Measurements from ENCODE around the gene VPS33B.
A peak's percentile ranks its signal among the peaks of the same experiment; 100 is the strongest.

VPS33B gene

GRCh38 chr15:90987561-90988141 is 34.7 kb downstream of the VPS33B start:
- peak overlapping the region in 3 of 21 experiments; percentile 27 to 47 (median 27) for H3K27ac ChIP-seq
- no peak overlapping the region for H3K4me3 ChIP-seq

DNA sequence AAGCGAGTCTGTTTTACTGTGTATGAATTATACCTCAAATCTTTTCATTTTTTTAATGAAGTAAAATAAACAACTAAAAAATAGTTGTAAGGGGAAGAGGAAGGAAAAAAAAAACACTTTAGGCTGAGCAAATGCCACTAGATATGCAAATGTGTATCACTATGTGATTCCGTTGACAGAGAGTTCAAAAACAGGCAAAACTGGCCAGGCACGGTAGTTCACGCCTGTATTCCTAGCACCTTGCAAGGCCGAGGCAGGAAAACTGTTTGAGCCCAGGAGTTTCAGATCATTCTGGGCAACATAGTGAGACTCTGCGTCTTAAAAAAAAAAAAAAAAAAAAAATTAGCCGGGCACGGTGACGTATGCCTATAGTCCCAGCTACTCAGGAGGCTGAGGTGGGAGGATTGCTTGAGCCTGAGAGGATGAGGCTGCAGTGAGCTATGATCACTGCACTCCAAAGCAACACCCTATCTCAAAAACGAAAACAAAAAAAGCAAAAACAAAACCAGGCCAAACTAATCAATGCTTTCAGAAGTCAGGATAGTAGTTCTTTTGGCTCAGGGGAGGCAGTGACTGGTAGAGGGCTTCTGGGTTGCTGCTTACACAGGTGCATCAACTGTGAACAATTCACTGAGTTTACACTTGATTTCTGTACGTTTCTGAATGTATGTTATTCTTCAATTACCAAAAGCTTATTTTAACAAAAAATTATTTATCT is 35.4 kb downstream of the VPS33B start:
- Histone ChIP-seq H3K4me3 (no peak overlapping the region), H3K27ac (peak overlapping the region in 2 of 21 experiments; percentile 27 to 47)

DNA sequence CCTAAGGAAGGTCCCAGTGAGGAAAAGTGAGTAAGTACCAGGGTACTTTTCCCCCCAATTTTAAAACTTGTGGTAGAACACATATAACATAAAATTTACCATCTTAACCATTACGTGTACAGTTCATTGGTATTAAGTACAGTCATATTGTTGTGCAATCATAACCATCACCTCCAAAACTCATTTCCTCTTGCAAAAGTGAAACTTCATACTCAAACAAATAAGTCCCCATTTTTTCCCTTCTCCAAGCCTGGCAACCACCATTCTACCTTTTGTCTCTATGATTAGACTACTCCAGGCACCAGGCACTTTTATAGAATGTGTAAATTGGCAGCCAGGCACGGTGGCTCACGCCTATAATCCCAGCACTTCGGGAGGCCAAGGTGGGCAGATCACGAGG is 40.3 kb downstream of the VPS33B start:
- H3K27ac ChIP-seq: no peak overlapping the region

GRCh38 chr15:90981681-90982080 is 40.7 kb downstream of the VPS33B start:
- H3K27ac ChIP-seq: no peak overlapping the region

More for the DNA sequence above, 40.3 kb downstream of the VPS33B start:
- no peak overlapping the region for H3K4me3 ChIP-seq

GRCh38 chr15:90979582-90979981 is 42.8 kb downstream of the VPS33B start:
- H3K27ac ChIP-seq: no peak overlapping the region
- no peak overlapping the region for H3K4me3 ChIP-seq

More at GRCh38 chr15:90981681-90982080, 40.7 kb downstream of the VPS33B start:
- no peak overlapping the region for H3K4me3 ChIP-seq

DNA sequence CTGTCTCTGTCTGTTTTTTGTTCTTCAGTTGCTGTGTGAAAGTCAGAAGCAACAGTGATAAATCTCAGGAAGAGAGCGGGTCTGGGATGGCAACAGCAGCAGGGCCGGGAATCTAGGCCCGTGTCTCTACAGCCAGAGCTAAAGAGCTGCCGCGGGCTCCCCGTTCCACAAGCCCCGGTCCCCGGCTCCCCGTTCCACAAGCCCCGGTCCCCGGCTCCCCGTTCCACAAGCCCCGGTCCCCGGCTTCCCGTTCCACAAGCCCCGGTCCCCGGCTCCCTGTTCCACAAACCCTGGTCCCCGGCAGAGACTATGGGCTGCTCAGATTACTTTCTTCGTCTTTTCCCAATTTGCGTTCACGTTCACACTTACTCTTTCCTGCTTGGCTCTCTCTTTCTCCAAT is 48.2 kb downstream of the VPS33B start:
- no peak overlapping the region for H3K4me3 ChIP-seq
- no peak overlapping the region for H3K27ac ChIP-seq

DNA sequence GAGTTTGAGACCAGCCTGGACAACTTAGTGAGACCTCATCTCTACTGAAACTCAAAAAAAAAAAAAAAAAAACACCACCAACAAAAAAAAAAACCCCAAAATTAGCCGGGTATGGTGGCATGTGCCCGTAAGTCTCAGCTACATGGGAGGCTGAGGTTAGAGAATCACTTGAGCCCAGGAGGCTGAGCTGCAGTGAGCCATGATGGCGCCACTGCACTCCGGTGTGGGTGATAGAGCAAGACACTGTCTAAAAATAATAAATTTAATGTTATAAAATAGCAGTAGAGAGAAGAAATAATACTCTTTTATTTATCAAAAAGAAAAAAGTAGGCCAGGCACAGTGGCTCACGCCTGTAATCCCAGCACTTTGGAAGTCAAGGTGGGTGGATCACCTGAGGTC is 50.3 kb downstream of the VPS33B start:
- Histone ChIP-seq H3K4me3 (no peak overlapping the region), H3K27ac (no peak overlapping the region)

DNA sequence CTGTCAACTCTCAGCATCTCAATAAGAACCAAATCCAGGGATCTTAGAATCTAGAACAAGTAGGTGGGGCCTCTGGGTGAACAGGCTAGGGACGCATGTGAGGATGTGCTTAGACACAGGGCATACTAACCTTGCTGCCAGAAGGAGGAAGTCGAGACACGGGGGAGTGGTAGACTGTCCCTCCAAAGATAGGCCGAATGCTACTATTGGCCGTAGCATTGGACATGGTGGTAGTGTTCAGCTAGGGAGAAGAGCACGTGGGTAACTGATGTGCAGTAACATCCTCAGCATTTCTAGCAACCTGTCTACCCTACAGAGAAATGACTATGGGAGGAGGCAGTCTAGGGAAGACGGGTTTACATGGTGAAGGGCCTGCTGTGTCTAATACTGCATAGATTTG is 52.1 kb downstream of the VPS33B start:
- Histone ChIP-seq H3K4me3 (no peak overlapping the region), H3K27ac (no peak overlapping the region)

DNA sequence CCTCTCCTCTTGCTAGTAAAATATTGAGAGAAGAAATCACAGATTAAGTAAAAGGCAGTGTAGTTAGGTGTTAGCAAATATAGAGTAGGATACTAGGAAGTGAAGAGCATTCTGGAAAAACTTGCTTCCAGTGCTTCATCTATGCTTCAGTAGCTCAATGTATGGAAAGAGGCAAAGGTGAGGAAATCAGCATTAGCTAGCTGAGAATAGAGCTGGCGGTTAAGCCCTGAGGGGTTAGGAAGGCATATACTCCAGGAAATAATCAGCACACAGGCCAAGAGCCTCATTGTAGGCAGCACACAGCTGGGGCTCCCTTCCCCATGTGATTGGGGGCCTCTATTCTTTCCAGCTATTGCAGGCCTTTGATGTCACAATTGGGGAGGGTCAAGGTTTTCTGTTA is 54.0 kb downstream of the VPS33B start:
- Histone ChIP-seq H3K27ac (peak overlapping the region in 10 of 21 experiments; percentile 5 to 74 (median 42)), H3K4me3 (no peak overlapping the region)

- H3K4me3 ChIP-seq: no peak overlapping the region
- H3K27ac ChIP-seq: peak overlapping the region in 10 of 21 experiments; percentile 17 to 75 (median 50)
Observed at GRCh38 chr15:90967206-90967605, 55.2 kb downstream of the VPS33B start.

GRCh38 chr15:90966262-90966661 is 56.1 kb downstream of the VPS33B start:
- H3K27ac ChIP-seq: peak overlapping the region in 10 of 21 experiments; percentile 12 to 75 (median 34)
- no peak overlapping the region for H3K4me3 ChIP-seq

DNA sequence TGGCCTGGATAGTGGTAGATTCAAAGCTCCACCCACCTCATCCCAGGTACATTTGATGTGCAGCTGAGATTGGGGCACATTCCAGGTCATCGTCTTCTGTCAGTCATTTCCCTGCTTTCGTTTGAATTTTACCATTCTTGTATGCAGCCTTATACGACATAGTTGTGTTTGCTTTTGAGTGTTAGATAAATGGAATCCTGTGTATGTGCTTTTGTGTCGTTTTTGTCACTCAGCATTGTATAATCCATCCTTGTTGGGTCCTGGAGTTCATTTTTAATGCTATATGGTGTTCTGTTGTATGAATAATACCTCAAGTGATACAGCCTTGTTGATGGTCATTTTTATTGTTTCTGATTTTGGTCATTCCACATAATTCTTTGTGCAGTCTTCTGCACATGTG is 60.4 kb downstream of the VPS33B start:
- Histone ChIP-seq H3K27ac (no peak overlapping the region), H3K4me3 (no peak overlapping the region)

GRCh38 chr15:90960298-90961091 is 61.9 kb downstream of the VPS33B start:
- Histone ChIP-seq H3K27ac (peak overlapping the region in 2 of 21 experiments; percentile 15 to 21), H3K4me3 (no peak overlapping the region)

DNA sequence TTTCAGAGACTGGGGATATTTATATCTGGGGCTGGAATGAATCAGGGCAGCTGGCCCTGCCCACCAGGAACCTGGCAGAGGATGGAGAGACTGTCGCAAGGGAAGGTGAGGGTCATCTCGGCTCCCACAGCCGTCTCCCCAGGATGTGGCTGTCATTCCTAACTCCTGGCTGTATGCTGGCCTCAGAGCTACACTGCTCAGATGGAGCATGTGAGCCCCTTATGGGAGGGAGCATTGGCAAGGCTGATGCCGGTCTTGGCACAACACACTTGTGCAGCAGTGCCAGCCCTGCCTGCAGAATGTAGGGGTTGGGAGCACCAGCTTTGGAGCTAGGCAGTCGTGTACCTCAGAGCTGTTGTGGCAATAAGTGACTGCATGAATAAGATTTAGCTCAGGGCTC is 62.5 kb downstream of the VPS33B start:
- H3K4me3 ChIP-seq: no peak overlapping the region
- peak overlapping the region in 1 of 21 experiments; percentile 15 for H3K27ac ChIP-seq

DNA sequence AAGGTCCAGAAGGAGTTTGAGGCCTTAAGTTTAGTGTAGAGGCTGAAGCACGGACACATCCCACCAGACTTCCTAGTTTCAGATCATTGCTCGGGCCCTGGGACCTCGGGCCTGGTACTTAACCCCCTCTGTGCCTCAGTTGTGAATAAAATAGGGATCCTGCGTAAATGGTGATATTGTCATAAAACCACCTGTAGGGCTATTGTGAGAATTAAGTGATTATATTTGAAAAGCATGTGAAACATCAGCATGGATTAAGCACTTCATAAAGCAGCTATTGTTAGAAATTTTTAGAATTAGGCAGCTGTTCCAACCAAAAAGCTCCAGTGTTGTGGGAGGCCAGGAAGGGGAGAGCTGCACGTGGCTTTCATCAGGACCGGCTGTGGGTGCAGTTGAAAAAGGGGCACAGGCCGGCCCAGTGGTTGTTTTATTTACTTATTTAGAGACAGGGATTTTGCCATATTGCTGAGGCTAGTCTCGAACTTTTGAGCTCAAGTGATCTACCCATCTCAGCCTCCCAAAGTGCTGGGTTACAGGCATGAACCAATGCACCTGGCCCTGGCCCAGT is 63.3 kb downstream of the VPS33B start:
- H3K27ac ChIP-seq: no peak overlapping the region

DNA sequence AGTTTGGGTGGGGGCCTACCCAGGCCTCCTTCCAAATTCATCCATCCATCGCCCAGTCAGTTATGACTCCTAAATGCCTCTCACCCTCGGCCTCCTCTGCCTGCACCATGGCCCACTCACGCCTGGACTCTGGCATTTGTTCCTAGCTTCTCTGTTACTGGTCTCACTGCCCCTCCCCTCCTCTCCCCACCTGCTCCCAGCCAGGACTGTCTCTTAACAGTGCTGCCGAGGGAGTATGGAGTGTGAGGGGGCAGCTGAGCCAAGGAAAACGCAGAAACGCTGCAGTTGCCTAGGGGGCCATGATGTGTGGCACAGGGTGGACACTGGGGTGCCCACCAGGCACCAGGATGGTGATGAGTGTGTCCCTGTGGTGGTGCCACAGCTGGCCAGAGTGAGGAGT is 64.6 kb downstream of the VPS33B start:
- Histone ChIP-seq H3K27ac (peak overlapping the region in 4 of 21 experiments; percentile 31 to 82 (median 78)), H3K4me3 (peak overlapping the region in 1 of 7 experiments; percentile 65)

More for the DNA sequence above, 63.3 kb downstream of the VPS33B start:
- no peak overlapping the region for H3K4me3 ChIP-seq

- Histone ChIP-seq H3K4me3 (peak overlapping the region; percentile 52 to 69 (median 65)), H3K27ac (peak overlapping the region in 20 of 21 experiments; percentile 6 to 82 (median 60))
Observed at GRCh38 chr15:90957031-90957790, 65.2 kb downstream of the VPS33B start.

GRCh38 chr15:90956274-90957030 is 65.9 kb downstream of the VPS33B start:
- Histone ChIP-seq H3K4me3 (peak overlapping the region; percentile 52 to 69 (median 65)), H3K27ac (peak overlapping the region in 18 of 21 experiments; percentile 18 to 82 (median 66))
